Activated CD4-positive, alpha-beta T cell treated with anti-CD3 and anti-CD28 coated beads, Interleukin-2, amount 50 U/mL, for 1 hour (primary cell): ENCODE data around the gene VPS26C.
A peak's percentile ranks its signal among the peaks of the same experiment; 100 is the strongest.

Experiments used
- DNase-seq: peaks from one replicate; pipeline ENCODE4 v3.0.0-alpha.2; 2020

The VPS26C gene

DNA sequence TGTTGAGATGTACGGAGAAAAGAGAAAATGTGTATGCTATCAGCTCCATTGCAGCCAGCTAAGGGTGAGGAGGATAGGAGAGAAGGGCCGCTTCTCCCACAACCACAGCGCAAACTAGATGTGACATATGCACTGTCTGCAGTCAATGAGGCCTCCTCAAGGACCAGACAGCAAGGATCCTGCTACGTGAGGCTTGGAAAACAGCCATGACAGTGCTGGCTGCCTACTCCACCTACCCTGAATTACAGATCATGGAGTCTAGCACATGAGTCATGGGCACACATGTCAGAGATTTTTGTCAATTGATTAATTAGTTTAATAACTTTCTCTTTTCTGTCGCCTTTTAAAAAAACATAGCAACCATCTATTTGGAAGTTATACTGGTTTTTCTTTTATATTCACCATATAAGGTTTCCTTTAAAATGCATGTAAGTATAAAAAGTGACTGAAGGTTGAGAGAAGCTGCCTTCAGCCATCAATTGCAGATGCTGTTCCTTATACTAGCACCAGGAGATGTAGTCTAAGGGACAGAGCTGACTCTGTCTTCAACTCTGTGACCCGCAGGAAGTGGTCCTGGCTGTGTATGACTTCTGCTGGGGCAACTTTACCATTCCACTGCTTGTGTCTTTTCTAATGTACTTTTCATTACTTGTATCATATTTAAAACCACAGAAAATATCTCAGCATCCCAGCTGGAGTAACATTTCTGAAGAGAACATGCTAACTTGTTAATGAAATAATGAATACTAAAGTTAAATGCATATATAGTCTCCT lies 3.1 kb downstream of the VPS26C start:
- DNase-seq: no peak

DNA sequence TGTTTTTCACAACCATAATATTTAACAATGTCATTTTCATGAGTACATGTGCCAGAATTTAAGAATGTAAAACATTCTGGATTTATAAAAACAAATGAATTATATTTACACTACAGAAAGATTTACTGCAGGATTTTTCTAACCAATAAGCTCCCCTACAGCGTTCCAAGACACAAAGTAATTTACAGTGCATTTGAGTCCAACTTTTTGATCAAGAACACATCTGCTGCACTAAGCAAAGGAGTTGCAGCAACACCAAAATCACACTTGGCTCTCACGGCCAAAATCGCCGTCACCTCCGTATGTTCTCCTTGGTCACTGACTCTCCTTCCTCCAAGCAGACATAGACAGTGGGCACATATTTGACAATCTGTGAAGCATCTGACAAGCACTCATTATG lies 7.7 kb downstream of the VPS26C start:
- no peak for DNase-seq

DNA sequence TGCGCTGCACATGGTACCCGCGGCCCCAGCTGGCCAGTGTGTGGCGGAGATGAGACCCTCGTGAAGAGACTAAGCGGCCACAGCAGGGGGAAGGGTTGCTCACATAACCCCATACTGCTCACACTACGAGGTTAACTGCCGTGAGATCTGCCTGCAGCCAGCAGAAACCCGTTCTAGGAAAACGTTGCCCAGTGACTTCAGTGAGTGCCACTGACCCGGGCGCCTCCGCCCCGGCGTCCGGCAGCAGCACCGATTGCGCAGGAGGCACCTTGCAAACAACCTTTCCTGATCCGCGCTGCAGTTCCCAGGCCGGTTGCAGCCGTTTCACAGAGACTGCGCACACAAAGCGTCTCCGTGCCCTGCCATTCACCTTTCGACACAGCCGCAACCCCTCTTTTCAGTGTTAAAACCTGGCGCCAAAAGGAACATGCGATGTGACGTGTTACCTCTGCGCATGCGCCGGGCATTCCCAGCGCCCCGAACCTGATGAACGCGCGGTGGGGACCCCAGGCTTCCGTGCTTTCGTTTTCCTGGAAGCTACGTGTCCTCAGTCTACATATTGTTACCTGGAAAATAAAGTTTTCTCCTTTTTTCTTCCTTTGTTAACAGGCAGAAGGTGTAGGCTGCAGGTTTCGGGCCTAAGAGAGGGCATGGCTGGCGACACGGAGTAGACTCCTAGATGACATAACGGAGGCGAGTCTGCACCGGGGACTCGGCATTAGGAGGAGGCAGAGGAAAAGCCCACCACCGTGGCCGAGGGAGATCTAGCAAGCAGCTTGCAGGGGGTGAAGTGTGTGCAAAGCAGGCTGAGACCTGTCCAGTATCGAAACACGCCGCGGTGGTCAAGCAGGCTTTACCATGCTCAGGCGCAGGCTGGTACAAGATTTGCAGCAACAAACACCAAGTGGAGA lies 8.9 kb downstream of the VPS26C start:
- DNase-seq: peak; percentile 74

DNA sequence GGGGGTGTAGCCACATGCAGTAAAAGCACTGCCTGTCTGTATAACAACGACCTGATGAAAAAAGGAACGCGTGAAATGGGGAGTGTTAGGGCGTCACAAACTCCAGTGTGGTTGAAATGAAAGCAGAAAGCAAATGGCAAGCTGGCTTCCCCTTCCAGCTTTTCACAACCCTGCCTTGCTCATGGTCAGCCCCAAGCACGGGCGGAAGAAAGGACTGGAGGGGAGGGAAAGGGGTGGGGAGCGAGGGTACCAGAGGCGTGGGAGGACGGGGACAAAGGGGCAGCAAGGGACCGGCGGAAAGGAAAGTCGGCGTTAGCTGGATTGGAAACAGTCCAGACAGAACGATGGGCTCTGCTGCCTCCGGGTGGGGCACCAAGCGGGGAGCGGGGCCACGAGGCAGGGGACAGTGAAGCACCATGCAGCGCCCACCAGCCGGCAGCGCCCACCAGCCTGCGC lies 9.6 kb downstream of the VPS26C start:
- no peak for DNase-seq

DNA sequence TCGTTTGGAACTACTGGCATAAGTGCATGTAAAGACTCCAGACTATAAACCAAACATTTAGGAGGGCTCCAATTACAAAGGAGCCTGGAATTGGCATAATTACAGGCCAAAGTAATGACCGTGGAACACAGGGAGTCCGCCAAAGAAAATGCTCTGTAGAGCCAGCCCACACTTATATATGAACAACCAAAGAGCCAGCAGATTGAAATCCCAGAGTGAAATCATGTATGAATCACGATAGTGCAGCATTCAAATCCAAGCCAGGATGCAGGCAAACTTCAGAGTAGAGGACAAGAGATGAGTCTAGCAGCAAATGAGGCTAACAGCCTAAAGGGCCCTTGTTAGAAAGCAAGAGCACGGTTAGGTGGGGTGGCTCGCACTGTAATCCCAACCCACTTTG lies 13.1 kb downstream of the VPS26C start:
- no peak for DNase-seq

DNA sequence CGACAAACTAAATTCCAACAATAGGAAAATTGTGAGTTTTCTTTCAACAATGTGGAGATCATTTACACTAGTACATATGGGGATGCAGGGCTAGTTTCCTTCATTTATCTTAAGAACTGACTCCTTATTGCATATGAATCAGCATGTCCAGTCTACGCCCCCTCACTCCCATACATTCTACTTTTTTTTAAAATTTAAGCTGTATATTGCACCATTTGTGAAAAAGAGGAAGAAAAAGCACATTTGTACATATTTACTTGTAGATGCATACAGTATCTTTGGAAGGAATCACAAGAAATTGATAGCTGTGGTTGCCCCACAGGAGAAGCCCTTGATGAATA lies 15.9 kb downstream of the VPS26C start:
- DNase-seq: no peak

DNA sequence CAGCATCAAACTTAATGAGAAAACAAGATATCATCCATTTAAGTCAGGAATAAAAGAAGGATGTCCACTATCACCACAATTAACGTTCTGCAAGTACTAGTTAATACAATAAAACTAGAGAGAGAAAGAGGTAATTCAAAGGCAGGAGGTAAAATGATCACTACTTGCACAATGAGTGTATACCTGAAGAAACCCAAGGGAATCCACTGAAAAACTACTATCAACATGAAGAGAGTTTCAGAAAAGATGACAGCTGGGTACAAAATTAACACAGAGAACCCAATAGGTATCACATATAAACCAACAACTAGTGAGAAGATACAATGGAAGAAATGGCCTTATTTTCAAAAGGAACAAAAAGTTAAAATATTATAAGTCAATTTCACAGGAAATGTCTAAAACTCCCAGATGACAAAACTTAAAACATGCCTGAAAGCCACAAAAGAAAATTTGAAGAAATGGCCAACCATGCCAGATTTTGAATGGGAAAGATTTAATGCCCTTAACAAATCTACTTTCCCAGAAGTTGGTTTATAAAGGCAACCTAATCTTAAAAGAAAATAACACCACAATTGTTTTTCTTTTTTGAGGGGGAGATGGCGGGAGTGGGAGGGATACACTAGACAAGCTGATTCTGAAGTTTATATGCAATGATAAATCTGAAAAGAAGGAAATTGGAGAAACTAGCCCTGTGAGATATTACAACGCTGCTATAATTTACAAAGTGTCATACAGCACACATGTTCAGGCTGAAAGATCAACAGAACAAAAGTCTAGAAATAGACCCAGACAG lies 17.8 kb downstream of the VPS26C start:
- DNase-seq: no peak

DNA sequence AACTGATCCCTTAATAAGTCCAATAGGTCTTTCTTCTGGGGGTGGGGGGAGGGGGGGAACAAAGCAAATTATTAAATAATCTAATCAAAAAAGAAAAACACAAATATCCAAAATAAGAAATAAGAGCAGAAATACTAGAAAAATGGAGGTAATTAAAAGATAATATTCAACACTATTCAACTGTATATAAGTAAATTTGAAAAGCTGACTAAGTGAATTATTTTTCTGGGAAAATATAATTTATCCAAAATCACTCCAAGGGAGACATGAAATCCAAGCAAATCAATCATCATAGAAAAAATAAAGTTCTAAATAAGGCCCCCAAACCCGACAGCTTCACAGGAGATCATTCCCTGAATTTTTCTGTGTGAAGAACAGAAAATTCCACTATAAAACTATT lies 18.8 kb downstream of the VPS26C start:
- no peak for DNase-seq

DNA sequence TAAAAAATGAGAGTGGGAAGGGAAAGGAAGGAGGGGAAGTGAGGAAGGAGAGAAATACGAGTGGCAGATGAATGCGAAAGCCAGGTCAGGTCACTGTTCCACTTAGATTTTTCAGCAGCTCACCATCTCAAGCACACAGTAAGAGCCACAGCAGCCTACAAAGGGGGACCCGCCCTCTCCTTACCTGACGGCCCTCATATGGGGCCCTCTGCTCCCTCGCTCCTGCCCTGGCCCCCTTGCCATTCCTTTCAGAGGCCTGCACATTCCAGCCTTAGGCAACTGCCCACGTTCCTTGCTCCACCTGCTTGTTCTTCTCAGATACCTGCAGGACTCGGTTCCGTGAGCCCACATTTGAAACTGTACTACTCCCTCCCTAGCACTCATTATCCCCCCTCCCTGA lies 22.0 kb downstream of the VPS26C start:
- DNase-seq: no peak

DNA sequence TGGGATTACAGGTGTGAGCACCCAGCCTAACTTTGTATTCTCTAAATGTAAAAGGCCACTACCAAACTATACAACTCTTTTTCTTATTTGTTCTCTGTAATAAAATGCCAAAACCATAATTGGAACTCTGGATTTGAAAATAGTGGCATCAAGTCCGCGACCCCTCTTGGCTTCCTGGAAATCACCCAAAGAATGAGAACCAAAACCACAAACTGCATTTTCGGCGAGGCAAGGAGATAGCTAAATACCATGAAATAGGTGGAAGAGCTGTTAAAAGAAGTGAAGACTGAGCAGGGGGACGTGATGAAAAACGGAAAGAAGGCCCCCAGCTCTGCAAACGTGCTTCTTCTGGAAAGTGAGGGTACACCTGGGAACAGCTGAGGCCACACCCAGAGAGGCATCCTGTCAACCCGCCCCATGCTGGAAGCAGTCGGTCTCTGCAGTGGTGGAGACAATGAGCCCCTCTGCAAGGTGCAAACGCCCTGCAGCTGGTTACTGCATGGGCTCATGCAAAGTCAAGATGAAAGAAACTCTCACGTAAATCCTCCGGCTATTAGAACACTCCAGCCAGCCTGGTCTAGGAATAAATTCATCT lies 22.5 kb downstream of the VPS26C start:
- no peak for DNase-seq

DNA sequence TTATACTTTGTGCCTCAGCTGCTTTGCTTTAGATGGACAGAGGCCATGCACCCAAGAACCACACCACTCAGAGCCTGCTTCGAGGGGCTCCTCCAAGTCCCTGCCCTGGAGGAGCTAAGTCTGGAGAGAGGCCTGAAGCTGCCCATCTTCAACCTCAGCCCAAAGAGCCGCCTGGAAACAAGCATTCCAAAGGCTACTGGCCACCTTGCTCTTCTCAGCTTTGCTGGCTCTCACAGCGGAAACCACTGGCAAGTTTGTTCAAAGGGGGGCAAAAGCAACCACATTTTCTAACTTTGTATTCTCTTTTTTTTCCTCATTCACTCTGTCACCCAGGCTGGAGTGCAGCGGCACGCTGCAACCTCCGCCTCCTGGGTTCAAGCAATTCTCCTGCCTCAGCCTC lies 23.2 kb downstream of the VPS26C start:
- DNase-seq: no peak

DNA sequence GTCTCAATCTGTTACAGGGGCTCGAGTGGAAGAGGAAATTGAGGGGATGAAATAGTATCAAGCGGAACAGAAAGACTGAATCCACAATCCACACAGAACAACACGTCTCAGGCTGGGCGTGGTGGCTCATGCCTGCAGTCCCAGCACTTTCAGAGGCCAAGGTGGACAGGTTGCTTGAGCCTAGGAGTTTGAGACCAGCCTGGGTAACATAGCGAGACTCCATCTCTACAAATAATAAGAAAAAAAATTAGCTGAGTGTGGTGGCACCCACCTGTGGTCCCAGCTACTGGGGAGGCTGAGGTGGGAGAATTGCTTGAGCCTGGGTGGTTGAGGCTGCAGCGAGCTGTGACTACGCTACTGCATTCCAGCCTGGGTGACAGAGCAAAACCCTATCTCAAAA lies 25.7 kb downstream of the VPS26C start:
- no peak for DNase-seq

DNA sequence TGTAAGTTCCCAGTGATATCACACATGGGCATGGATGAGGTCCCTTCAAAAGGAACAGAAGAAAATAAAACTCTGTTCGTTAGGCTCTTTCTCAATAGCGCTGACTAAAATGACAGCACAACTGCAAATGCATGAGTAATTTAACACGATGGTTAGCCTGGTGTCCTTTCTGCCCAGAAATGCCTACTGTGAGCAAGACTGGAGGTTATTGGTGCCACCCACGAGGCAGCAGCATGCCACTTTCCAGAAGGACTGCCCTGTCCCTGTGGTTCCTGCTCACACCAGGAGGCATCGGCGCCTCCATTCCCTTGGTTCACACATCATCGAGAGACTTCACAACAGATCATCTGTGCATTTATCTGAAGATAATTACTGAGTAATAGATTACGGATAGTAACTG lies 26.2 kb downstream of the VPS26C start:
- no peak for DNase-seq

DNA sequence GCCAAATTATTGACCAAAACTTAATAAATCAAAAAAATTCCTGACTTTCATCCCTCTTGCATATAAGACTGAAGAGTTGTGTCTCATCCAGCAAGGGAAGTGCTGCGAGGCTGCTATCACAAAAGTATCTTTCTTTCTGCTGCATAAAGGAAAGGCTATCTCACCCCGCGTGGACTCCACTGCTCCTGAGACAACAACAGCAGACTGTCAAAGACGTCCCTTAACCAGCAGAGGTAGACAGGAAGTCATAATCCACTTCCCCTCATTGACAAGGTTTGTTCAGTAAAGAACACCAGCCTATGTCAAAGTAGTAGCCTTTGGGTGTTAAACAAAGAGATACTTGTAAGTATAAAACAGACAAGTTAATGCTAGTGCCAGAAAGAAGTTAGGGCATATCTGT lies 29.4 kb downstream of the VPS26C start:
- DNase-seq: no peak

DNA sequence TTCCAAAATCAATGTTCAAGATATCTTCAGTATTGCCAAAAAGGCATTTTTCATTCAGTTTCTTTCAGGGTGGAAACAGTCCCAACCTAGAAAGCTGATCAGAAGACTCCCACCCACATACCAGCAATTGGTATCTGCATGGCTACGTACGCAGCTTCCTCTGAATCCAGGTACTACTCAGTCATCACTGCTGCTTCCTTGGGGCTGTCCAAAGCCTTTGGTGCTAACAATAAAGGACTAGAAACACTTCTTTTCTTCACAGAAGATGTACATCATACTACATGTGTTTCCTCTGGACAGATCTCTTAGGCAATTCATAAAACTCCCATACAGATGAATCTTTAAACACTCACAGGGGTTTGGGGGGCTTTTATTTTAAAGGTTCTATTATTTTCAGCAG lies 29.8 kb downstream of the VPS26C start:
- DNase-seq: no peak

DNA sequence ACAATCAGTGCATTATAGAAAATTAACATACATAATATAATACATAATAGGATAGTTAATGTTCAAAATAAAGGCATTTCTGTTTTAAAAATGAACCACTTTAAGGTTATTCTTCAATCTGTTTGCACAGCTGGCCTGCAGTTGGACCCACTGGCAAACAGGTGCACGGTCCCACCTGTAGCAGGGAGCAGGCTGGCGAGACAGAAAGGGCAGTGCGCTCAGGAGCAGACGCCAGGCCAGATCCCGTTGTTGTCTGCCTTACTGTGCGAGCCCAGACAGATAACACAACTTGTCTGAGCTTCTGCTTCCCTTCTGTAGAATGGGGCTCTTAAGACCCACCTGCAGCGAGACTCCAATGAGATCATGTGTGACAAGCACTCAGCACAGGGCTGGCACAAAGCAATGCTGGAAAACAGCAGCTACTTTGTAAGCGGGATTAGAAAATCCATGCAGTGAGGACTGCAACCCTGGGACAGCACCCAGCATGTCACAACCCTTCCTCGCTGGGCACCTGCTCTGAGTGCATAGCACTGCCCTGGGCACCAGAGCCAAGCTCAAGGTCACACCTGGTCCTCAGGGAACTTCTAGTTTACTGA lies 33.5 kb downstream of the VPS26C start:
- no peak for DNase-seq

DNA sequence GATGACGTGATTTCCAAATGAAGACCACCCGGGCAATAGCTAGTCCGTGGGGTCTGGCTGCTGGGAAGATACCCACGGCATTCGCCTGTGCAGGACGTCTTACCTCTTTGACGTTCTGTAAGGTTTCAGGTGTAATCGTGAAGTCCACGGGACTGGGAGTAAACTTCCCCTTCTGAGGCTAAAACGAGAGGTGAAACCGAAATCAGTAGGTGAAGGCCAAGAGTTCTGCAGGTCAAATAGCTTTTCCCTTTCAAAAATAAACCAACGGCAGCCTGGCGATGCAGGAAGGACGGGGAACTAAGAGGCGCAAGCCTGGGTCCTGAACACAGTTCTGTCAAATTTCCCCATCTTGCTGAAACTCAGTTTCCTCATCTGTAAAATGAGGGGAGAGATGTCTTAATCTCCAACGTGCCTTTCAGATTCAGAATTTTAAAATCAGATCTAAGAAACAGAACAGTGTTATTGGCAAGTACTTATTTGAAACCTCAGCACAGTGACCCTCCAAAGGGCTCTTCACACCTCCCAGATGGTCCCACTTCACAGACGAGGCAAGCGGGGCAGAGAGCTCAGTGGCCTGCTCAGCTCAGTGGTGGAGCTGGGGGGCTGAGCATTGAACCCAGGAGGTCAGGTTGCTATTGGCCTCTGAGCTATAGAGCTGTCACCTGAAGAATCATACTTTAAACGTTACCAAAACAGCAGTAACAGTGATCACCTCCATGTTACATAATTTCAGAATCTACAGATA lies 34.7 kb downstream of the VPS26C start:
- no peak for DNase-seq

DNA sequence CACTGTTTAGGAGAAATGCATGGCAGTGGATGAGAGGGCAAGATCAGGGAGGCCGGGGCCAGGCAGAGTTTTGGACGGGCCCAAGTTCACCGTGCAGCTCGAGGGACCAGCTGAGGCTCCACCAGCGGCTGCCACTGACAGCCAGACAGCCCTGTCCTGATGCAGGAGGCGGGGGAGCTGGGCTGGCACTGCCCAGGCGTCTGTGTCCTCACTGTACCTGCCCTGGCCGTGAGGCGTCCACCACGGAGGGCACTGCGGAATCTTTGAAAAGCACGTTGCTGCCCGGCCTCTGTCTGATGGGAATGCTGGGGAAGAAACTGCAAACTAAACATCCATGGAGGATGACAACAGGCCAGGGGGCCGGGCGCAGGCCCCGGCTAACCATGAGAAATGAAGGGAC lies 35.5 kb downstream of the VPS26C start:
- DNase-seq: no peak

DNA sequence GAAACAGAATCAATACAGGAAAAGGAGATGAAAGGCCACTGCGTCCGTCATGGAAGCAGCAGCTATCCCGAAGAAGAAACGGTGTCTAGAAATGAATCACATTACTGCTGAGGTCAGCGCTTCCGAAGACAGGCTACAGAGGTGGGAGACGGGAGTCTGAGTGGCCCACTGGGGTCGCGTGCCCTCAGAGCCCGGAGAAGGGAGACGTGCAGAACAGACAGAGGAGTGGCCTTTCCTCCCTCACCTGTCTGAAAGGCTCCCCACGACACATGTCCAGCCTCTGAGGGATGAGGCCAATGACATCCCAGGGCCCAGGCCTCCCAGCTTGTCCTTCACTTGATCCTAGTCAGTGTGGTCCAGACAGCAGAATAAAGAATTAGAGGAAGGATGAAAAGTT lies 35.9 kb downstream of the VPS26C start:
- no peak for DNase-seq

DNA sequence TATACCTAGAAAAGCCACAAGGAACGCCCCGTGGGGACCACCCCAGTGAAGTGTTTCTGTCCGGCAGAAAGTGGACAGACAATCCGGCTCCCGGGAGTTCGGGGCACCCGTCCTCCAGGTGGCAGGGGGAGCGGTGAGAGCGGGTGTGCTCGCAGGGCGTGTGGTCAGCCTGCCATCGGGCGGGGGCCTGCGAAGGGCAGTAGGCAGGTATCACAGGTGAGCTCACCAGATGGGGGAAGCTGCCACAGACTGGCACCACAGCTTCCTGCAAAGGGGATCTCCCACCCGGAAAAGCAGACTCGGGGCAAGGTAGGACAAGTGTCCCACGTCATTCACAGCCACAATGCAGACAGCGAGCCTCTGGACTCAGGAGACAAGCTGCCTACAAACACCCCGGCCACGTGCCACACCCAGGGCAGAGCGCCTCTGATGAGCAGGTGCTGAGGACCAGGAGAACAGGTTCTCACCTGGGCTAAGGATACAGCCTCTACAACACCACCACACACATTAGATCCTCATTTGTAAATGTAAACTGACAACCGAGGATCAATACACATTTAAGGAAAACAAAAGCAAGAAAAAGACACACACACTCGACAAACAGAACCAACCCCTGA lies 36.4 kb downstream of the VPS26C start:
- DNase-seq: no peak

DNA sequence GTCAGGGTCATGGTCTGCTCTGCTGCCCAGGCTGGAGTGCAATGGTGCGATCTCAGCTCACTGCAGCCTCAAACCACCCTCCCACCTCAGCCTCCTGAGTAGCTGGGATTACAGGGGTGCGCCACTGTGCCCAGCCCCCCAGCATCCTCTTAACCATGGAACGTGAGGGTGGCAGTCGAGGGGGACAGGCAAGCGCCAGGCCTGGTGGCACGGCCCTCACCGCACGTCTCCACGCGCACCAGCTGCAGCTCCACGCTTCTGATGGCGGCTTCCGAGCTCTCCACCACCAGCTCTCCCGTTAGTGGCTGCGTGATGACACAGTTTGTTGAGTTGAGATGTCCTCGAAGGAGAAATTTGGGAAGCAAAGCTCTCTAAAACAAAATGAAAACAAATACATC lies 39.1 kb downstream of the VPS26C start:
- no peak for DNase-seq
